GM19099 (cell line): ENCODE data around the gene AKAP13.

ENCODE experiments used
- POLR2A ChIP-seq: IDR thresholded peaks from 3 replicates; pipeline ENCODE4 v1.6.1; 2011; ENCODE audit warnings: low read depth; ENCODE audit not compliant: insufficient read length; ENCODE audit errors: extremely low read depth

The AKAP13 gene

DNA sequence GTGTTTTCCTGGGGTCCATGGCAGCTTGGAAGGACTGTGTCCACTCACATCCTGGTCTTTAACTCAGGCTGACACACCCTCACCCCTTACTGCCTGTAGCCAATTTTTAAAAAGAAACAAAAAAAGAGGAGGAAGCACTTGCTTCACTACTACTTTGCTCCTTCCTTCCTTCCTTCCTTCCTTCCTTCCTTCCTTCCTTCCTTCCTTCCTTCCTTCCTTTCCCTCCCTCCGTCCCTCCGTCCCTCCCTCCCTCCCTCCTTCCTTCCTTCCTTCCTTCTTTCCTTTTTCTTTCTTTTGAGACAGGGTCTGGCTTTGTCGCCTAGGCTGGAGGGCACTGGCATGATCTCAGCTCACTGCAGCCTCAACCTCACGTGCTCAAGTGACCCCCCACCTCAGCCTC lies 25.5 kb upstream of the AKAP13 start:
- no peak for TF ChIP-seq POLR2A

DNA sequence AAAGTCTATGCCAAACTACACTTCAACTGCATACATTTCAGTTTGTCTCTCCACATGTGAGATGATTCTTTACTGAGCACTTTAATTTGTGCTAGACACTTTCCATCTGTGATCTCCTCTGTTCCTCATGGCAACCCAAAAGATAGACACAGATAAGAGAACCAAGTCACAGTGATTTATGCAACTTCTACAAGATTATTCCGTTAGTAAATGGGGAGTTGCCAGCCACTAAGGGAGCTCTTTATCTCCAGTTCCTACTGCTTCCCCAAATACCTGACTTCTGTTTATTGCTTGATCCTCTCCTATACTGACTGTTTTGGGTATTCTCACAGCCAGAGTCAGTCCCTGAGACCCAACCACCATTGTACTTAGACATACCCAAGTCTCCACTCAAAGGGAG lies 24.1 kb upstream of the AKAP13 start:
- no peak for TF ChIP-seq POLR2A

DNA sequence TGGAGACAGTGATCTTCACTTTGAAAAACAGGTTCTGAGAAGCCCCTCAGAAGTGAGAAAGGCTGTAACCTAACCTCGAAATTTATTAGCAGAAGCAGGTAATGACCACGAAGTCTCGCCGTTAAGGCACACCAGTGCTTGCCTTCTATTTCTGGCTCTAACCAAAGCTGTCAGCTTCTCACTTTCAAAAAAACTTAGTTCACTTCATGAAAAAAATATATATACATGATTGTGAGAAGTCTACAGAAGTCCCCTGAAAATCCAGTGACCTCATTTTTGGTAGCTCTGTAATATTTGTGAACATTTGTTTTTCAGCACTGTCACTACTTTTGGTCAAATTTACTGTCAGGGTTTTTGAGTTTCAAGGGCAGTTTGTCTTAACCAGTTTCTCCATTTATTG lies 19.1 kb upstream of the AKAP13 start:
- TF ChIP-seq POLR2A = no peak

DNA sequence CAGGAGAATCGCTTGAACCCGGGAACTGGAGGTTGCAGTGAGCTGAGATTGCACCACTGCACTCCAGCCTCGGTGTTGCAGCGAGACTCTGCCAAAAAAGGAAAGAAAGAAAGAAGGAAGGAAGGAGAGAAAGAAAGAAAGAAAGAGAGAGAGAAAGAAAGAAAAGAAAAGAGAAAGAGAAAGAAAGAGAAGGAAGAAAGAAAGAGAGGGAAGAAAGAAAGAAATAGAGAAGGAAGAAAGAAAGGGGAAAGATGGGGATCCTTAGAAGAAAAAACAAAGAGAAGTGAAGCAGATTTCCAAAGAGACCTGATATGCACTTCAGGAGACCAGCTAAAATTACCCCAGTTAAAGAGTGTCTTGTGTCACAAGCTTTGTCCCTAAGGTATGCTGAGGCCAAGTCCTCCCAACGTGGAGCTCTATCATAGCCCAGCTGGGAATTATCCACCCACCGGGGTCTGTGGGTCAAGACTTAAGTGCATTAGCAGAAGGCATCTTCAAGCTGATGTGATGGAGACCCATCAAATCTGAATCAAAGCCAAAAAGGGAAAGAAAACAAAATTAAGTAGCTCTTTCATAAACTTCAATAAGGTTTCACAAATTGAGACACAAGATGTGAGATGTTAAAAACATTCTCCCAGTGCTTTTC lies 17.8 kb upstream of the AKAP13 start:
- no peak for TF ChIP-seq POLR2A

DNA sequence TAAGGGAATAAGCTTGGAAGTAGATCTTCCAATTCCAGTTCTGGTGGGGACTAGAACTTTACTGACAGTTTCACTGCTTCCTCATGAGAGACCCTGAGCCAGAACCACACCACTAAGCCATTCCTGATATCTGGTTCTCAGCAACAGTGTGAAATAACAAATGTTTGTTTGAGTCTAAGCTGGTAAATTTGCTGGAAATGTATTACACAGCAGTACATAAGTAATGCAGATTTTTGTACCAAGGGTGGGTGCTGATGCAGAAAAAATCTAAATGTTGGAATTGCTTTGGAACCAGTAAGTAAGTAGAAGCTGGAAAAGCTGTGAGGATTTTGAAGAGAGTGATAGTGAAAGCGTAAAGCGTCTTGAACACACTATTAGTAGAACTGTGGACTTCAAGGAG lies 14.4 kb upstream of the AKAP13 start:
- no peak for TF ChIP-seq POLR2A

DNA sequence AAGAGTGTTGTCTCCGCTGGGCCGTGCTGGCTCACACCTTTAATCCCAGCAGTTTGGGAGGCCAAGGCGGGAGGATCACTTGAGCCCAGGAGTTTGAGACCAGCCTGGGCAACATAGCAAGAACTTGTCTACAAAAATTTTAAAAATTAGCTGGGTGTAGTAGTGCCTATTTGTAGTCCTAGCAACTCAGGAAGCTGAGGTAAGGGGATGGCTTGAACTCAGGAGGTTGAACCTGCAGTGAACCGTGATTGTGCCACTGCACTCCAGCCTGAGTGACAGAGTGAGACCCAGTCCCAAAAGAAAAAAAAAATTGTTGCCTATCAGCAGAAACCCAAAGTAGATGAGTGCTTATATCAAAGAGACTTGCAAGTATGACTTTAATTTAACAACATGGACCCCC lies 12.7 kb upstream of the AKAP13 start:
- no peak for TF ChIP-seq POLR2A

DNA sequence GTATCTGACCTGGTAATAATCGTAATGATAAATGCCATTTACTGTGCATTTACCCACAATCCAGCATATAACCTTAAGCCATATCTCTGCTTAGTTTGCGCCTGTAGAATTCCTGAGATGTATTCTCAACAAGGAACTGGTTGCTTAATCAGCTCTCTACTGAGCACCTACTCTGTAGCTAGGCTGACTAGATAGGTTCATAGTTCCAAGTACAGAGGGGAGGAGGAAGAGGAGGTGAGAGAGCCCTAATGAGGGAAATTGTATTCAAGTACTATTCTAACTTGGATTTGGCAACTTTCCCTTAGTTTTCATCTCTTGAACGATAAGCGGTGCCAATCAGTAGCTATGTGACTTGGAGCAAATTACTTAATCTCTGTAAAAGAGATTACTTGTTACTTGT lies 5.6 kb upstream of the AKAP13 start:
- no peak for TF ChIP-seq POLR2A

DNA sequence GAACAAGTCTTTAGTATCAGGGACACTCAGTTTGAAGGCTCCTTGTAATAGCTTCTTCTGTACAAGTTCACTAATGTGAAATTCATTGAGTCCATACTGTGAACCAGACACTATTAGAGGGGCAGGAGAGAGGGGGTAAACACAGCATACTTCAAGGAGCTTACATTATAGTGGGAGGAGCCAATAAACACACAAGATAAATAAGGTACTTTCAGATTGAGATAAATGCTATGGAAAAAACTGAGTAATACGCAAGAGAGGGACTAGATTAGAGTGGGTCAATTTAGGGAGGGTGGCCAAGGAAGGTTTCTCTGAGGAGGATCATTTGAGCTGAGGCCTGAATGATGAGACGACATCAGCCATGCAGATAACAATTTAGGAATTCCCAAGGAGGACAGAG lies 3.1 kb upstream of the AKAP13 start:
- no peak for TF ChIP-seq POLR2A

DNA sequence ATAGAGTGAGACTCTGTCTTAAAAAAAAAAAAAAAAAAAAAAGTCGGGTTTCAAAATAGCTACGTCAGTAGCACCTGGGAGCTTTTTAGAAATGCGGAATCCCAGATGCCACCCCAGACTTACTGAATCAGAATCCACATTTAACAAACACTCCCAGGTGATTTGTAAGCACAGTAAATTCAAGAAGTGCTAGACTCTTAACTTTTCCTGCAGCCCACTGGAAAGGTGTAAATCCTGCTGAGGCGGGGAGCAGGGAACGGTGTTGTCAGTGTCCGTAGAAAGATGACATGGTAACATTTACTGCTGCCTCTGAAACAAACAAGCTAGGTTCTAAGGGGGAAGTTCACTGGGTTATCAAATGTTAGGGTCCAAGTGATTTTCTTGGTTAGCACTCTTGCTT lies 2.4 kb upstream of the AKAP13 start:
- TF ChIP-seq POLR2A = no peak

DNA sequence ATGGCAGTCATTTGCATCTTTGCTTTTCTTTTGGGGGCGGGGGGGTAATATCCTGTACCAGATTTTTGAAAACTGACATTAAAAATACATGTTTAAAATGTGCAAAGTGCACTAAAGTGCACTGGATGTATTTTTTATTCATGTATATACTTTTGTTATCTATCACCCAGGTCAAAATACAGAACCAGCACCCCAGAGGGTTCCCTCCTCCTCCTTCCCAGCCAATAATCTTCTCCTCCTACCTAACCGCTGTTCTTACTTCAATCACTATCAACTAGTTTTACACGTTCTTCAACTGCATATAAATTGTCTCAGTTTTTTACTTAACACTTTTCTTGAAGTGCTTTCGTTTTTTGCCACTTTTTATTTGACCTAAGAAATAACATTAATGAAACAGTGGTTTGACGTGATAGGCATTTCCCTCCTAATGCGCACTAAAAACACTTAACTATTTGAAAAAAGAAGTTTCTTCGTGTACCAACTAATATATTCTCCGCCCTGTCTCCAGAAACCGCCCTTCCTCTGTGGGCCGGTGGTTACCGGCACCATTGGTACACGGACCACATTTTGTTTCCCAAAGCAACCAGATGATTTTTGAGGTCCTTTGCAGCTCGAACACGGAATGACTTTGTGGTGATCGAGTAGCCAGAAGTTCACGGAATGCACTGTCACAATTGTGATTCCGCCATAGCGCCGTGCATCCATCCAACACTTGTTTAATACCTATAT lies 836 bp upstream of the AKAP13 start:
- no peak for TF ChIP-seq POLR2A

DNA sequence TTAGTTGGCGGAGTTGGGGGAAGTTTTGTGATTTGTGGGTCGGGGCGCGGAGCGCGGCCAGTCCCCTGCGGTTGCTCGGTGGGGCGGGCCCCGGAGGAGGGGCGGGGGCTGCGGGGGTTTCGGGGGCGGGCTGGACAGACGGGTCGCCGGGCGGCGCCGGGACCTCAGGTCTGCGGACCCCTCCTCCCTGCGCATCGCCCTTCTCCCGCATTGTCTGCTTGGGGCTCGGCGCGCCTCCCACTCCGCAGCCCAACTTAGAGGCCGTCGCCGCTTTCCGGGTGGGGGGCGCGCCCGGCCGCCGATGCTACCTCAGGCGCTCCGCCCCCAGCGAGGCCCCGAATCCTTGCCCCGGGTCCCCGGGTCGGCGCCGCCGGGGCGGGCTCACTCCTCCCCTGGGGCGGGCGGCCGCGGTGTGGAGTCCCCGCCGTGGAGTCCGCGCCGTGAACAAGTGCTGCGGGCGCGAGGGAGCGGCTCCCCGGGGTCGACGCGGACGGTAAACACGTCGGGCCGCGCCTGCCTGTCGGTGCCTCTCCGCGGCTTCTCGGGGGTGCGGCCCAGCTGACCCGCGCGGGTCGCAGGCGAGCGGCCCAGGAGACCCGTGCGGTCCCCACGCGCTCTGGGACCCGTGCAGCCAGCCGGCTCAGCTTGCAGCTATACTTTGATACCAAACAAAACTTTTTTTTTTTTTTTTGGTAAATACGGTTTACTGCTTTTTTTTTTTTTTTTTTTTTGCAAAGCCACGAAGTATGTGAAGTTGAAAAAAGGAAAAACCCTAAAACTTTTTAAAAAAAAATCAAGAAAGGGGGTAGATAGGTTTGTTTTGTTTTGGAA lies 624 bp downstream of the AKAP13 start:
- TF ChIP-seq POLR2A = no peak

DNA sequence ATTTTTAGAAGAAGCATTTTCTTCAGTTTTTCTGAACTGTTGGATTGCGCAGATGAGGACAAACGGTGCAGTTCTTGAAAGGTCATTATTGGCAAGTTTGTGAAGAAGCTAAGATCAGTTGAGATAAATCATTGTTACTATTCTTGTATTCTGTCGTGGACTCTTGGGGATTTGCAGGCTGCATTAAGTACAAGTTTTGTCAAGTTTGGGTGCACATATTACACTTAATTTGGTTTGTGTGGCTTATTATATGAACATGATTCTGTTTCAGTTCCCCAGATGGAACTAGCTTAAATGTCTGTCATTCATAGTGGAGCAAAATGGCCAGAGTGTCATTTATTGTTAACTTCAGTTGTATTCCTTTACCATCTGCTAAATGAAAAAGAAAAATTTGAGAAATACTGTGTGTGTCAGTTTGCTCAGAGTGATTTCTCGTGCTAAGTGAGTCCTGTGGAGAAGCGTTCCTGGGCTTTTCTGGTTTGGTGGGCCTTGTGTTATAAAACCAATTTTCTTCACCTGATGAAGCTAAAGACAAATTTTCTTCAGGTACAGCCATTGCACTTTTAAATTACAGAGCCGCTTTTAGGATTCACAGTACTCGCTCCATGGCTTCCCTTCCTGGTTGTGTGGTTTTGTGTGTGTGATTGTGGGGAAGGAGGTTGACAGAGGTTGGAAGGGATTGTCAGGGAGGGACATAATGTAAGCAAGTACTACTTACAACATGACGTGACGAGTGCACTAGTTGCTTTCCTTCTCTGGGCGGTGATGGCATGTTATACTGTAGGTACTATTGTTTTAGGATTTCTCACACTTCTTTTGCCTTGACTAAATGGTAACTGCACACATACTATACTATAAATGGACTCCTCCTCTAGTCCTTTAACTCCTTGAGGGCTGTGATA lies 1.7 kb downstream of the AKAP13 start:
- no peak for TF ChIP-seq POLR2A

DNA sequence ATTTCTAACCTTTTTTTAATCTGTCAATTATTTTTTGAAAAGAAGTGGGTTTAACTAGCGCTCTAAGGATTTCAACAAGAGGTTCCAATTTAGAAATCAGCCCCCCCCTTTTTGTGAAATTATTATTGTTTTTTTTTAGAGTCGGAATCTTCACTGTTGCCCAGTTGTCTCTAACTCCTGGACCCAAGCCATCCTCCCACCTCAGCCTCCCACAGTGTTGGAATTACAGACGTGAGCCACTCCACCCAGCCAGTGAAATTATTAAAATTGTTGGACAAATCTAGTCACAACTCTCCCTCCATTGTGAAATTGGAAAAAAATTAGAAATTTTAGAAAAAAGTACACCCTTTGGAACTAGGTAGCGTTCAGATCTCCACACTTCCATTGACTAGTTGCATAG lies 2.5 kb downstream of the AKAP13 start:
- no peak for TF ChIP-seq POLR2A

DNA sequence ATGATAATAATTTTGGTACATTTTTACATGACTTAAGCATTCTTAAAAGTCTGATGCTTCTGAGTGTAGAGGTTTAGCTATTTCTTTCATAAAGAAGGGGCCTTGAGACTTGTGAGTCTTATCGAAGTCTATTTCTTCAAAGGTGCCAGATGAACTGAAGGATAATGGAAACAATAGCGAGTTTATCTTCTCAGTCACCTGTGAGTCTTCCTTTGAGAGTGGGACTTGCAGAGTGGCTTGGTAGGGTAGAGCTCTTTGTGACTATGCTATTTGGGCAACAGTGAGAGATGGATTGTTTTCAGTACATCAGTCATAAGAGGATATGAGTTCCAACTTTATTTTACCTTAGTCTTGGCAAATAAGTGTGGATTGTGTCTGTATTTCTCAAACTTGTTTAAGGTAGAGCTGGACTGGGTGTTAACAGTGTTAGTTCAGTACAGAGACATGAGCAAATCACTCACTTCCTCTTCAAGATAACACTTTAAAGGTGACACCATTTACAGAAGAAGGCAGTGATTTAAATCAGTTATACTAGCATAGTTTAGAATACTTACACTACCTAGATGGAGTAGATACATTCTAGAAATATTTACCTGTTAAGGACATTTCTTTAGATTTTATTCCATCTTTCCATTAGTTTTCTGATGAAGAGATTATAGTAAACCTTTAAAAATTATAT lies 3.2 kb downstream of the AKAP13 start:
- TF ChIP-seq POLR2A = no peak
